Measurements from ENCODE around the gene SETD2.

Gene SETD2

DNA sequence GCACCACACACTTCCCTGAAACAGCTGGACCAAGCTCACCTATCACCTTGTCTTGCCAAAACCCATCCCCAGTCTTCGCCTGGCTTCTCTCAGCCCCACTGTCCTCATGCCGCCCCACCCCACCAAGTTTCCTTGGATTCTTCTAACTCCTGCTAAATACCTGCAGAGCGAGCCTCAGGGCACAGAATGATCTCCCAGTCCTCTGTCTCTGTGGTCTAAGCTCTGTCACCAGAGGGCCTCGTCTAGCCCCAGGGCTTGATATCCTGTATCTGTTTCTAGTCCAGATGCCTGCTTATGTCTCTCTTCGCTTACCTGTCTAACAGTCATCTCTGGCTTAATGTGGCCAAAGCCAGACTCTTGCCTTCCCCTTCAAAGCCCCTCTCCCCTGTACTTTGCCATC lies 197.1 kb downstream of the SETD2 start:
- DNase-seq: no peak

Measured in amygdala (tissue), 56 donors.